Fibroblast of the conjunctiva (primary cell): ENCODE results near the gene RBM5.
"Not testable (repeated sequence)": the region's sequence is repeated elsewhere in the genome, so short reads cannot be mapped to it uniquely, and the experiment has no call there.

Experiments
- DNase-seq: peaks from one replicate; pipeline ENCODE4 v3.0.0-alpha.2; 2010; ENCODE audit warnings: low read depth

Gene RBM5

DNA sequence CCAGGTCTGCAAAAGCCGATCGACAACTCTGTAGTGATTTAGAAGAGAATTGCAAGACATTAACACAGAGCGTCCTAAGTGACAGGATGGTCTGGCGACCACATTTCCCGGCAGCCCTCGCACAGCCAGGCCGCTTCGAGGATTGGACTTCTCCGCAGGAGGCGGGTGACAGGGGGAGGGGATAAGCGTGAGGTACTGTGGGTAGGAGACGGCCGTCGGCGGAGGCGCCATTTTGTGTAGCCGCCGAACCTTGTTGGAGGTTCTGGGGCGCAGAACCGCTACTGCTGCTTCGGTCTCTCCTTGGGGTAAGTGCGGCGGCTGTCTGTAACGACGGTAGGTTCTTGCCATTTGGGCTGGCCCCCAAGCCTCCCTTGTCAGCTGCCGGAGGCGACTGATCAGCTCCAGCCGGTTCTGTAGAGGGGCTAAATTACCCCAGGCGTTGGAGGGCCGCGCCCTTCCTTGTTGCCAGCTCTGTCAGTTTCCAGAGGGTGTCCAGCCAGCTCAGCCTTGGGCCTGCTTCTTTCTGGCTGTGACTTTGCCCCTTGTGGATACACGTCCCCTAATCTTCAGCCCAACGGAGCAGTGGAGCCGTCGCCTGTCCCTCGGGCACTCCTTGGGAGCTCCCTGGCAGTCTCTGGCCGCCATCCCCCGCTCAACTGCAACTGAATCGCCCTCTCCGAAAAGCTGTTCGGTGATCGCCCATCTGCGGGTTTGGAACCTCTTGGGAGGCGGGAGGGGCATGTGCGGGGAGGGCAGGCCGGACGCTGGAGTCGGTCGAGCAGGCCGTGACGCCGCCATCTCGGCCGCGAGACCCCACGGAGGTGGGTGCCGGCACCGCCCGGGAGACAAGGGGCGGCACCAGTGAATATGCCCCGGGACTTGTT is at the start of gene RBM5:
Gene RBM5 (plus strand): TSS at position 195 of the 884 bp plus-strand sequence. CDS start 1,516 bp downstream, outside the sequence.
- DNase-seq: peak; percentile 88

DNA sequence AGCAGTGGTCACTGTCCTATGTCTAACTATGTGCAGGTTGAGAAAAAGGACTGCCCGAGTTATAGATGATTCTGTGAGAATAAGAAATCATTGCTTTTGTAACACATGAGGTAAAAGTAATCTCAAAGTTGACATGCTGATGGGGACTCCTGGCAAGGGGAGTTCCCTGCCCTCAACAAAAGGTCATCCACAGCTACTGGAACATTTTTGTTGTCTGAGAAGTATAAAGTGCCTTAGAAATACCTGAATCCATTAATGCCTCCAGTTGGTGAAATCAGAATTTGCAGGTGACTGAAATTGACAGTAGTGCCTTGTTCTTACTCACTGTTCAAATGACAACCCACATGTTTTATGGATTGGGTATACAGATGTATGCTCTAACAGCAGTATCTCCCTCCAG is 43.7 kb upstream of the RBM5 start:
- DNase-seq: no peak

GRCh38 chr3:50047426-50047825 is 41.3 kb upstream of the RBM5 start:
- DNase-seq: no peak

DNA sequence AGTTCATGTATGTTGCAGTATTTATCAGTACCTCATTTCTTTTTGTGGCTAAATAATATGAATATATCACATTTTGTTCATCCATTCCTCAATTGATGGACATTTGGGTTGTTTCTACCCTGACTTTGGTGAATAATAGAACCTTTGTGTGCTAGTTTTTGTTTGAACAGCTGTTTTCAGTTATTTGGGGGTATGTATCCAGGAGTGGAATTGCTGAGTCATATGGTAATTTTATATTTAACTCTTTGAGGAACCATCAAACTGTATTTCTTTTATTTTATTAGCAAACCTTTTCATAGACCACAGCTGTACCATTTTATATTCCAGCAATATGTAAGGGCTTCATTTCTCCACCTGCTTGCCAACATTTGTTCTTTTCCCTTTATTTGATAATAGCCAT is 38.4 kb upstream of the RBM5 start:
- peak; percentile 75 for DNase-seq

GRCh38 chr3:50057756-50058155 is 31.0 kb upstream of the RBM5 start:
- no peak for DNase-seq

DNA sequence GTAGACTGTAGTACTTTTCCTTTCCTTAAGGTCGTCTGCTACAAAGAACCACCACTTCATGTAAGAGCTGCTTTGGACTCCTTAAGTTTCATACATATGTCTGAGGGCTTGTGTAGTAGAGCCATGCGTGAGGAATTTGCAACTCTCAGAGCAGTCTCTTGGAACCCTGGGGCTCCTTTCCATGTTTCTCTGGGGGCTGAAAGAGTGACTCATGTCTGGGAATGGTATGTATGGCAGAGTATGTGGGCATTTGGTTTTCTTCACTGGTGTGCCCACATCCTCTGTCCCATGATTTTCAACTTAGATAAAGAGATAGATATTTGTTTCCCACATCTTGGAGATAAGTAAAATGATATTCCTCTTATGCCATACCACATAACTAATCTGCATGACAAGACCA is 20.6 kb upstream of the RBM5 start:
- DNase-seq: no peak

DNA sequence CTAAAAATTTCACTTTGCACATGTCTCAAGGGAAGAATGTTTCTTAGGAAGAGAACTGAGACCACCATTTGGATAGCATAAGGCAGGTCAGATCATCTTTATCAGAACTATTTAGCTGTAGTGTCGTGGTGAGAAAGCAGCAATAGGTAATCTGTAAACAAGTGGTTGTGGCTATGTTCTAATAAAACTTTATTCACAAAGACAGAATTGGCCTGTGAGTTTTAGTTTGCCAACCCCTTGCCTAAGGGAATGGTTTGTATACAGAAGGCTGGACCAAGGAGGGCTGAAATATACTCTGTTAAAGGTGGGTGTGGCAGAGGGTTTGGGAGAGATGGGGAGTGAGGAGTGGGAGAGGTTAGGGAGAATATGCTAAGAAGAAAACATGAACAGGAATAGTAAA is 10.6 kb upstream of the RBM5 start:
- DNase-seq: no peak

DNA sequence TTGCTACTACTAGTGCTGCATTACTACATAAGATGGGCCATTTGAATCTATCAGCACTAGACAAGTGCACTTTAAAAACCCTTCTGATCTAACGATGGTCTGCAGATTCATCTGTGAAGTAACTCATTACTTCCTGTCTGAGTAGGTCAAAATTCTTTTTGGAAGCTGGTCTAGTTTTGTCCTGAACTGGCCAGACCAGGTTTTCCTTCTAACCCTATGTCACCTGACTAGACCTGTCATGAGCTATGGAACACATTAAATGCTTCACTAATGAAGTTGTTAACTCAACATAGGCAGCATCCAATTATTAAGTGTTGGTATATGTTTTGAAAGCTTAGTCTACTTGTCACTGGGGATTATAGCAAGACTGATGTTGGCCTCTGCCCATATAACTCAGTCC is 10.1 kb upstream of the RBM5 start:
- DNase-seq: no peak

- DNase-seq: not testable (repeated sequence)
Measured at GRCh38 chr3:50084951-50085350, 3.8 kb upstream of the RBM5 start.

- DNase-seq: no peak
Measured at GRCh38 chr3:50089609-50089945, 858 bp downstream of the RBM5 start.

- DNase-seq: no peak
Measured at GRCh38 chr3:50090984-50091383, 2.3 kb downstream of the RBM5 start.

DNA sequence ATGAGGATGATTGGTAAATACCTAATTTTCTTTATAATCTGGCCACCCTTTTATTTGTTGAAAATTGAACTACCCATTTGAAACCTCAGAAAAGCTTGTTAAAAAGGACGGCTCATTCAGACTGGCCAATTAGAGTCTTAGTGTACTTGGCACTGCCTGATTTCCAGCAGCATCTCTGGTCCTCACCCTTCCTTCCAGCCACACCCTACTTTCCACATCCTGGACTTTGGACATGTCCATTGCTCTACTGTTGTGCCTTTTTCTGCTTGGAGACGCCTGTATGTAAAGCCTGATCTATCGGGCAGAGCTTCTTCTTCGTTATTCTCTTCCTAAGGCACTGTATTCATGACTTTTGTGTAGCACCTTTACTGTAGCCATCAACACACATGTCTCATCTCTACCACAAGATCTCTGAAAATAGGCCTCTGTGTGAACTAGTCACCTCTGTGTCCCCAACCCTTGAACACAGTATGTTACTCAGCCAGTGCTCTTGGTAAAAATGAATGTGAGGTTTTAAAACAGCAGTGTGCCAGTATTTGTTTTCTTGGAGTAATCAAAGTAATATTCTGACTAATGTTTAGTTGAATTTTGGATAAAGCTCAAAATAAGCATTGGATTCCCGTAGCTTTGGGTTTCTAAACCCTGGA is 6.8 kb downstream of the RBM5 start:
- DNase-seq: no peak

DNA sequence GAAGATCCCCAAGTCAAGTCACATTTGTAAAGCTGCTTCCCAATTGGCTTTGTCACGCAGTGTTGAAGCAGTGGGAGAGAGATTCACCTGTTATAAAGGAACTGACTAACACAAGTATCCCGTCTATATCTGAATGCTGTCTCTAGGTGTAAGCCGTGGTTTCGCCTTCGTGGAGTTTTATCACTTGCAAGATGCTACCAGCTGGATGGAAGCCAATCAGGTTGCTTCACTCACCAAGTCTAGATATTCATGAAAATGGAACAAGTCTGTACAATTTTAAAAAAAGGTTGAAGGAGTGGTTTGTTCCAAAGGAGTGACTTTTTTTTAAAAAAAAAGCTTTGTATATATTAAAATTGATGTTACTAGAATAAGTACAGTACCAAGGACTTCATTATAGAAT is 11.7 kb downstream of the RBM5 start:
- DNase-seq: no peak

GRCh38 chr3:50100956-50101845 is 12.5 kb downstream of the RBM5 start:
- no peak for DNase-seq

DNA sequence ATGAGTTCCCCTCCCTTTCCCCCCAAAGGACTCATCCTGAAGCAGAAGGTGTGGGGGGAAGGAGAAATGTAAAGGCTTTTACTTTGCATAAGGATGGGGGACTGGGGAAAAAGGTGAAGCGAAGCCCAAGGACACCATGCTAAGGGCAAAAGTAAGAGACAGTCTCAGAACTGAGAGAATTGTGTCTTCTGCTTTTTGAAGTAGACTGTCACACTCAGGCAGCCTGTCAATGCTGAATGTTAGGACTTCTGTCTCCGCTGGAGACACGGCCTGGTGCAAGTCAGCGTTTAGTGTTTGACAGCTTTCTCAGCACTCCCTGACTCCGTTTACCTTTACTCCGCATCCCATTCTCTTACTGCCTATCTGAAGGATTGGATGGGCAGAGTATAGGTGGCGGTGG is 13.8 kb downstream of the RBM5 start:
- DNase-seq: no peak

DNA sequence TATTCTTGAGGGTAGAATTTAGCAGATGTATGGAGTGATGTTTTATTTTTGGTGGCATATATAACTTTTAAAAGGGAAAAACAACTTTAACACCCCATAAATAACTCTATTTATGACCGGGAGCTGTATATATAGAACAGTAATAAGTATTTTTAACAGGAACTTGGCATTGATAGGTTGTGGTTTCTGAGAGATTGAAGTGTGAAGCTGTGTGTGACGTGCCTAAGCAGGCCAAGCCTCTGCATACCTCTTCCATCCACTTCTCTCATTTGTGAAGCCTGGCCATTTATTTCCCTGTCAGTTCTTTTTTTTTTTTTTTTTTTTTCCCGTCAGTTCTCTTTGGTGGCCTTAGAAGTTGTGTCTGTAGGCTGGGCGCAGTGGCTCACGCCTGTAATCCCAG is 23.0 kb downstream of the RBM5 start:
- no peak for DNase-seq

GRCh38 chr3:50112462-50112861 is 23.7 kb downstream of the RBM5 start:
- DNase-seq: no peak

DNA sequence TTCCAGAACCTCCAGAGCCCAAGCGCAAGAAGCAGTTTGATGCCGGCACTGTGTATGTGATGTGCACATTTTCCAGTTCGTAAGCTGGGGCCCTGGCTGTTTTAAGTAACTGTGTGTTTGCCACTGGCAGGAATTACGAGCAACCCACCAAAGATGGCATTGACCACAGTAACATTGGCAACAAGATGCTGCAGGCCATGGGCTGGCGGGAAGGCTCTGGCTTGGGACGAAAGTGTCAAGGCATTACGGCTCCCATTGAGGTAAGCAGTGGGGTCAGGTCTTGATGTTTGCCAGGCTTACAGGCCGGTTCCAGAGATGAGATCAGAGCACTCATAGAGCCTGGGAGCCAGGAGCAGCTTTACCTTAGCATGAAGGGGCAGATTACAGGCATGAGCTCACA is 28.4 kb downstream of the RBM5 start:
- no peak for DNase-seq

- DNase-seq: no peak
Measured at GRCh38 chr3:50118237-50118636, 29.5 kb downstream of the RBM5 start.

GRCh38 chr3:50119786-50120185 is 31.1 kb downstream of the RBM5 start:
- no peak for DNase-seq

GRCh38 chr3:50120364-50121071 is 31.8 kb downstream of the RBM5 start:
- no peak for DNase-seq
